Measurements from ENCODE around the gene HS6ST2.

DNA sequence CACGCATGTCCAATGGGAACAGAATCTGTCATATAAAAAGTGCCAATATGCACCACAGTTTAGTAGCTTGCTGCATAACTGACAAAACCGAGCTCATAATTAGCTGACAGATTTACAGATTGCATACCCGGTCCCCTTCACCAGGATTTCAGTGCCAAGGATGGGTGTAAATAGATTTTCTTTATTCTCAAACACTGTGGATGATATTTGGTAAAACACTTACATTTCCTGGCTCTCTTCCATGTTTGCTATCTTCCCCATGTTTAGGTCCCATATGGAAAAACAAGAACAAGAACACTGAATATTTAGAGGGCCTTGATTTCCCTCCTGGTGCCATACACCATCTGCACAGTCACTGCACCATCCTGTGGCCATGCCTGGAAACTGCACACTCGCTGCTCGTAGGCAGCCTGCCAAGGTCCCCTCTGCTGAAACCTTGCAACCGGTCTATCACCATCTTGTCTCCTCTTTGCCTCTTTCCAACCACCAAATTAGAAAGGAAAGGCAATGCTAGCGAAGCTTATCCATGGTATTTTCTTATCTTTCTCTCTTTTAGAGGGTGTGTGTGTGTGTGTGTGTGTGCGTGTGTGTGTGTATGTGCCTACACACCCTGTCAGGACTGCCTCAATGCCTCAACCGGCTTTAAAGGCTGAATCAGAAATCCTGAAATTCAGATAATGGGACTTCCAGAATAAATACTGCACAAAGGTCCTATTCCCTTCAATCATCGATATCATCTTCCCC is 345.4 kb downstream of the HS6ST2 start:
- TF ChIP-seq, protein P1, sequence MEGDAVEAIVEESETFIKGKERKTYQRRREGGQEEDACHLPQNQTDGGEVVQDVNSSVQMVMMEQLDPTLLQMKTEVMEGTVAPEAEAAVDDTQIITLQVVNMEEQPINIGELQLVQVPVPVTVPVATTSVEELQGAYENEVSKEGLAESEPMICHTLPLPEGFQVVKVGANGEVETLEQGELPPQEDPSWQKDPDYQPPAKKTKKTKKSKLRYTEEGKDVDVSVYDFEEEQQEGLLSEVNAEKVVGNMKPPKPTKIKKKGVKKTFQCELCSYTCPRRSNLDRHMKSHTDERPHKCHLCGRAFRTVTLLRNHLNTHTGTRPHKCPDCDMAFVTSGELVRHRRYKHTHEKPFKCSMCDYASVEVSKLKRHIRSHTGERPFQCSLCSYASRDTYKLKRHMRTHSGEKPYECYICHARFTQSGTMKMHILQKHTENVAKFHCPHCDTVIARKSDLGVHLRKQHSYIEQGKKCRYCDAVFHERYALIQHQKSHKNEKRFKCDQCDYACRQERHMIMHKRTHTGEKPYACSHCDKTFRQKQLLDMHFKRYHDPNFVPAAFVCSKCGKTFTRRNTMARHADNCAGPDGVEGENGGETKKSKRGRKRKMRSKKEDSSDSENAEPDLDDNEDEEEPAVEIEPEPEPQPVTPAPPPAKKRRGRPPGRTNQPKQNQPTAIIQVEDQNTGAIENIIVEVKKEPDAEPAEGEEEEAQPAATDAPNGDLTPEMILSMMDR (IDR thresholded peaks at IDR 0.05; ENCODE audit: low read length), result peak; percentile 70
- no peak for TF ChIP-seq EZH2 (IDR thresholded peaks at IDR 0.05; ENCODE audit: borderline replicate concordance, low read length)
